B cell (primary cell): ENCODE measurements around the gene KRT4. TPM values are rescaled to one million over a fixed set of nuclear protein-coding genes. Genes with fewer than 3 reads are reported as not detected.

Experiments used
- ATAC-seq: fragments of 200-7000 bp; cut with Tn5 transposase; one replicate; pipeline ENCODE4 v1.10.0; 2021; ENCODE audit warnings: low read depth, mild to moderate bottlenecking, moderate number of reproducible peaks, moderate library complexity
- CTCF ChIA-PET: fragments of 350-600 bp; sonication (Branson Sonifier 250); formaldehyde crosslinking; loops from one replicate; lab custom pipeline; 2021; ENCODE audit warnings: antibody characterized with exemption, inconsistent platforms; lab: Charles Lee
- POLR2A ChIA-PET: fragments of 350-600 bp; sonication (Branson Sonifier 250); formaldehyde crosslinking; loops from one replicate; lab custom pipeline; 2021; ENCODE audit warnings: antibody characterized with exemption; lab: Charles Lee
- DNase-seq: peaks from one replicate; pipeline ENCODE4 v3.0.0; 2013
- H2AFZ ChIP-seq: 2 replicates; pipeline ENCODE4 v1.6.1; 2012; ENCODE audit warnings: mild to moderate bottlenecking, low read depth, low read length; ENCODE audit not compliant: insufficient read depth, poor library complexity, severe bottlenecking
- H3K27ac ChIP-seq, 2 donors: 1 replicate in 1 of 2; 2 replicates in 1 of 2; pipeline ENCODE4 v1.5.1; 2012 to 2013; ENCODE audit warnings: low read length in 2 of 2, mild to moderate bottlenecking in 2 of 2, moderate library complexity in 1 of 2
- H3K27me3 ChIP-seq, 4 experiments: fragments of 200-600 bp in 1 of 4; sonication (generic) in 1 of 4; replicated peaks in 1 of 4; 1 replicate in 2 of 4; 2 replicates in 2 of 4; pipeline versions ENCODE4 v1.6.1 to v1.7.0; 2013 to 2016; ENCODE audit warnings: low read length in 3 of 4, mild to moderate bottlenecking in 2 of 4, mixed read lengths in 1 of 4, moderate library complexity in 1 of 4; ENCODE audit not compliant: insufficient read depth in 4 of 4, control insufficient read depth in 3 of 4; ENCODE audit errors: control extremely low read depth in 1 of 4
- H3K36me3 ChIP-seq, 2 experiments: replicated peaks in 1 of 2; 1 replicate in 1 of 2; 2 replicates in 1 of 2; pipeline versions ENCODE4 v1.6.1 to v1.7.1; 2013; ENCODE audit warnings: low read length in 1 of 2; ENCODE audit not compliant: insufficient read depth in 2 of 2, control insufficient read depth in 1 of 2; ENCODE audit errors: control extremely low read depth in 1 of 2, extremely low read depth in 1 of 2
- H3K4me1 ChIP-seq, 2 donors: fragments of 200-600 bp in 1 of 2; sonication (generic) in 1 of 2; 1 replicate in 1 of 2; 2 replicates in 1 of 2; pipeline versions ENCODE4 v1.5.1 to v1.6.1; 2013 to 2017; ENCODE audit warnings: low read length in 2 of 2; ENCODE audit not compliant: control insufficient read depth in 2 of 2, insufficient read depth in 2 of 2
- H3K4me2 ChIP-seq: replicated peaks from 2 replicates; pipeline ENCODE3; 2012; ENCODE audit warnings: mild to moderate bottlenecking, low read depth, low read length; ENCODE audit not compliant: poor library complexity, severe bottlenecking
- H3K4me3 ChIP-seq, 5 experiments: fragments of 200-600 bp in 1 of 5; sonication (generic) in 1 of 5; 1 replicate in 3 of 5; 2 replicates in 2 of 5; pipeline versions ENCODE4 v1.5.1 to v1.7.0; 2011 to 2016; ENCODE audit warnings: low read length in 4 of 5, mild to moderate bottlenecking in 4 of 5, low read depth in 2 of 5, control low read depth in 1 of 5, moderate library complexity in 1 of 5; ENCODE audit not compliant: insufficient read depth in 1 of 5; ENCODE audit errors: control extremely low read depth in 1 of 5, extremely low read depth in 1 of 5
- H3K79me2 ChIP-seq: fragments of 200-600 bp; sonication (generic); one replicate; pipeline ENCODE4 v1.6.0; 2016; ENCODE audit warnings: low read length; ENCODE audit not compliant: control insufficient read depth, insufficient read depth
- H3K9ac ChIP-seq: fragments of 200-600 bp; sonication (generic); 2 replicates; pipeline ENCODE4 v1.6.1; 2017; ENCODE audit warnings: mild to moderate bottlenecking, low read length, moderate library complexity
- H3K9me3 ChIP-seq, 3 donors: one replicate each; pipeline versions ENCODE4 v1.6.1 to v1.7.1; 2013; ENCODE audit warnings: low read length in 2 of 3; ENCODE audit not compliant: control insufficient read depth in 2 of 3, insufficient read depth in 1 of 3; ENCODE audit errors: control extremely low read depth in 1 of 3
- H4K20me1 ChIP-seq: 2 replicates; pipeline ENCODE4 v1.6.0; 2012; ENCODE audit warnings: mild to moderate bottlenecking, low read length; ENCODE audit not compliant: insufficient read depth, control insufficient read depth, poor library complexity, severe bottlenecking
- H3K27ac Mint-ChIP-seq: one replicate; pipeline ENCODE4 v1.8.0; 2021; ENCODE audit warnings: mixed read lengths
- H3K27me3 Mint-ChIP-seq: one replicate; pipeline ENCODE4 v1.8.0; 2021; ENCODE audit warnings: mixed read lengths
- H3K4me1 Mint-ChIP-seq: one replicate; pipeline ENCODE4 v1.8.0; 2021; ENCODE audit warnings: mixed read lengths
- H3K4me3 Mint-ChIP-seq: one replicate; pipeline ENCODE4 v1.8.0; 2021; ENCODE audit warnings: mixed read lengths
- H3K9me3 Mint-ChIP-seq: one replicate; pipeline ENCODE4 v1.8.0; 2022; ENCODE audit warnings: mixed read lengths; ENCODE audit not compliant: insufficient read depth
- CTCF ChIP-seq: fragments of 200-600 bp; IDR thresholded peaks from one replicate; pipeline ENCODE4 v1.8.0; 2022; ENCODE audit warnings: antibody characterized with exemption, mild to moderate bottlenecking
- EZH2 ChIP-seq: IDR thresholded peaks from 2 replicates; pipeline ENCODE4 v1.6.1; 2012; ENCODE audit warnings: borderline replicate concordance, low read depth, mild to moderate bottlenecking, moderate library complexity, low read length; ENCODE audit not compliant: insufficient read depth, poor library complexity, severe bottlenecking
- WGBS: methylation state at CpG from one replicate; pipeline ENCODE4 v1.1.5; 2013; ENCODE audit warnings: missing lambda C conversion rate; ENCODE audit not compliant: insufficient coverage; 5-methylcytosine and 5-hydroxymethylcytosine counted together
- intact Hi-C: fragments of 100-400 bp; cut with micrococcal nuclease; formaldehyde crosslinking; loops from one replicate; pipeline ENCODE4 v1.10.0; 2022
- polyA plus RNA-seq: library from polyadenylated mRNA; depleted of rRNA; stranded (reverse); fragments of >200 nt; gene quantifications from 2 replicates; pipeline ENCODE4 v1.2.3, GENCODE V29; 2012
- total RNA-seq, 2 donors: library from RNA; stranded (reverse); fragments of 120-200 nt in 1 of 2; gene quantifications; 1 replicate in 1 of 2; 2 replicates in 1 of 2; pipeline versions ENCODE4 v1.2.3 to v1.2.4, GENCODE V29; 2013 to 2022

Gene KRT4
- total and polyA plus RNA-seq, 2 donors (not counting 1 experiment from before 2014, with no cell fraction given), result not detected

GRCh38 chr12:52851787-52852186 lies 37.9 kb upstream of the KRT4 start:
- ChIA-PET CTCF (no interaction called here), POLR2A (interaction anchor here (0.7 kb wide), 1 partner anchor 26 kb away, joined by 7 read pairs; no protein-coding TSS in a partner anchor)
- no peak overlapping the region for H3K4me3 Mint-ChIP-seq
- no peaks in the 10 kb centered on the region for H4K20me1 ChIP-seq
- TF ChIP-seq CTCF (no peak), EZH2 (no peak)
- intact Hi-C loops, result no loop called here
- no peak overlapping the region for H3K27ac Mint-ChIP-seq
- no peaks in the 10 kb centered on the region for H3K9me3 Mint-ChIP-seq
- DNase-seq, result no peak
- ATAC-seq, result no peak
- peaks cover 6% of the 10 kb centered on the region for H3K4me1 Mint-ChIP-seq
- H3K27ac ChIP-seq, result no peak overlapping the region
- H3K9ac ChIP-seq, result no peak overlapping the region
- no peak overlapping the region for H3K4me3 ChIP-seq
- H3K4me1 ChIP-seq, result peaks cover 0 to 7% of the 10 kb centered on the region in 2 donors
- peaks cover 21% of the 10 kb centered on the region for H3K27me3 Mint-ChIP-seq
- H3K4me2 ChIP-seq, result no peak overlapping the region
- no peaks in the 10 kb centered on the region for H3K9me3 ChIP-seq
- peaks cover 0 to 2% (median 0%) of the 10 kb centered on the region in 4 experiments for H3K27me3 ChIP-seq
- H2AFZ ChIP-seq, result no peak overlapping the region
- H3K79me2 ChIP-seq, result no peaks in the 10 kb centered on the region
- no peaks in the 10 kb centered on the region for H3K36me3 ChIP-seq

- Histone ChIP-seq H3K36me3 (no peaks in the 10 kb centered on the region), H3K27ac (no peak overlapping the region), H2AFZ (no peak overlapping the region), H3K4me3 (no peak overlapping the region), H3K4me2 (no peak overlapping the region), H3K27me3 (no peaks in the 10 kb centered on the region), H3K9ac (no peak overlapping the region), H4K20me1 (no peaks in the 10 kb centered on the region), H3K4me1 (peaks cover 0 to 7% of the 10 kb centered on the region in 2 donors), H3K9me3 (no peaks in the 10 kb centered on the region), H3K79me2 (no peaks in the 10 kb centered on the region)
- peaks cover 20% of the 10 kb centered on the region for H3K27me3 Mint-ChIP-seq
- ChIA-PET POLR2A (no interaction called here), CTCF (no interaction called here)
- peaks cover 6% of the 10 kb centered on the region for H3K4me1 Mint-ChIP-seq
- H3K27ac Mint-ChIP-seq, result no peak overlapping the region
- TF ChIP-seq EZH2, result no peak
- no peak for TF ChIP-seq CTCF
- intact Hi-C loops, result no loop called here
- WGBS, result 0% methylated on average over 1 of the region's 5 CpGs
- DNase-seq (no peak), ATAC-seq (no peak)
- H3K9me3 Mint-ChIP-seq, result no peaks in the 10 kb centered on the region
- no peak overlapping the region for H3K4me3 Mint-ChIP-seq
These were observed 36.8 kb upstream of the KRT4 start for GRCh38 chr12:52850681-52851080.
